ENCODE measurements around the gene TRPV4.

TRPV4 gene

DNA sequence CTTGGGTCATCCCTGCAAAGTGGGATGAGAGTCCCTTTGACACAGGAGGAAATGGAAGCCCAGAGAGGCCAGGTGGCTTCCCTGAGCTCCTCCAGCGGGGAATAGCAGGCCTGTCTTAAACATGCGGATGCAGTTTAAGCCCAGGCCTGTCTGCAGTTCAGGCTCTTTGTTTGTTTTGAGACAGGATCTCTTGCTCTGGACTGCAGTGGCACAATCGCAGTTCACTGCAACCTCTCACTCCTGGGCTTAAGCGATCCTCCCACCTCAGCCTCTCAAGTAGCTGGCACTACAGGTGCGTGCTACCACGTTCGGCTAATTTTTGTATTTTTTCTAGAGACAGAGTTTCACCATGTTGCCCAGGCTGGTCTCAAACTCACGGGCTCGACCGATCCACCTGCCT is 3.5 kb downstream of the TRPV4 start:
- no peak overlapping the region for H3K4me3 ChIP-seq
- H3K4me1 ChIP-seq: 0 out of 2 replicates have a peak, but pooled peaks cover 2% of the 10 kb centered on the region
- in situ Hi-C loops (cut with MboI; ENCODE audit: low sequenced_read_pairs): no loop called here
- DNase-seq (ENCODE audit: low spot score in 2 of 2): no peak
- no peaks in the 10 kb centered on the region for H3K36me3 ChIP-seq (replicated peaks)
- H3K27me3 ChIP-seq (ENCODE audit: low read depth): no peaks in the 10 kb centered on the region
- H3K9me3 ChIP-seq: no peaks in the 10 kb centered on the region

DNA sequence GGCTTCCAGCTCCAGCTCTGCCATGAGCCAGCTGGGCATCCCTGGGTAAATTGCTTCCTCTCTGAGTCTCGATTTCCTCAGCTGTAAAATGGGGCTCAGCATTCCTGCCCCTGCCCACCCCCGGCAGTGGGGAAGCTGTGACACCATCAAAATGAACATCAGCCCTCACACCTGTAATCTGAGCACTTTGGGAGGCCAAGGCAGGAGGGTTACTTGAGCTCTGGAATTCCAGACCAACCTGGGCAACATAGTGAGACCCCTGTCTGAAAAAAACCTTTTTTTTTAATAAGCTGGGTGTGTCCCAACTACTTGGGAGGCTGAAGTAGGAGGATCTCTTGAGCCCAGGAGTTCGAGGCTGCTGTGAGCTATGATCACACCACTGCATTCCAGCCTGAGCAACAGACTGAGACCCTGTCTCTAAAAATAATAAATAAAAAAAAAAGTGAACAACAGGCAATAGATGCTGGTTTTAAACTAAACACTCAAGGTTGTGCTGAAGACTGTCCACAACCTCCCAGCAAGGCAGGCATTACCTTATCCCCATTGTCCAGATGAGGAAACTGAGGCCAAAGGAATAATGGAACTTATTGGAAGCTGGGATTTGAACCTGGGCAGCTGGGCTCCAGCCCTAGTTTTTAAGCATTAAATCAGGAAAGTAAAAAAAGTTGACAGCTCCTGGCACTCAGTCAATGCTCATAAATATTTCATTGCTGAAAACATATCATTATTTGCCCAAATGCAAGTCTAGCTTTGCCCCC is 4.3 kb downstream of the TRPV4 start:
- no peak overlapping the region for H3K4me3 ChIP-seq
- H3K9me3 ChIP-seq: no peaks in the 10 kb centered on the region
- no peaks in the 10 kb centered on the region for H3K27me3 ChIP-seq (ENCODE audit: low read depth)
- 0 out of 2 replicates have a peak, but pooled peaks cover 2% of the 10 kb centered on the region for H3K4me1 ChIP-seq
- no peak for DNase-seq (ENCODE audit: low spot score in 2 of 2)
- in situ Hi-C loops (cut with MboI; ENCODE audit: low sequenced_read_pairs): no loop called here
- no peaks in the 10 kb centered on the region for H3K36me3 ChIP-seq (replicated peaks)

DNA sequence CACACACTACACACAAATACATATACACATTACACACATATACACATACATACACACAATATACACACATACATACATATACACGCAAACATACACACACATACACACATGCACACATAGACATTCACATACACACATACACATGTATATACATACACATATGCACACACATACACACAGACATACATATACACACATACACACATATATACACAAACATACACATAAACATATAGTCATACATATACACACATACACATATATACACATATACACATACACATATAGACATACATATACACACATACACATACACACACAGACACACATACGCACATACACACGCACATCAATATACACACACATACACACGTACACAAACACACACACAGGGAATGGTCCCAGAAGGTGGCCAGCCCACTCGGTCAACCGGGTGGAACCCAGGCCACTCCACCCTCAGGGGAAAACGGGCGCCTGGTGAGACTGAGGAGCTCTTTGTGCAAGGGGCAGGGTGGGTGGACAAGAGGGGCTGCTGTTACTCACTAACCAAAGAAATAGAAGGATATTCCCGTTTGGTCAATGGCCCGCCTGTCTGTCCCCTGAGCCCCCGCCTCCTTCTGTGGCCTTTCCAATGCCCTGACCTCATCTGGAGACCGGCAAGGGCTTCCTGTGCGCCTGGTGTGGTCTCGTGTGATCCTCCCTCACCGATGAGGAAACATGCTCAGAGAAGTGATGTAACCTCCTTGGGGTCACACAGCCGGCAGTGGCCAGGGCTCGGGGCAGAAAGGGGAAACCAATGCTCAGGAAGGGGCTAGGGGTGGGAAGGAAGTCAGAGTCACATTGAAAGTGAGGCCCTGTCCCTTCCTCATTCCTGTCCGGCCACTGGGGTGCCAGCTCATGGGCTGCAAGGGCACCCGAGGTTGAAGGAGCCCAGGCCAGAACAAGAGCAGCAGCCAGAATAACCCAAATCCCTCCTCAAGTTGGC is 5.3 kb downstream of the TRPV4 start:
- no peak for DNase-seq (ENCODE audit: low spot score in 2 of 2)
- Histone ChIP-seq H3K36me3 (replicated peaks) (no peaks in the 10 kb centered on the region), H3K4me3 (no peak overlapping the region), H3K9me3 (no peaks in the 10 kb centered on the region), H3K27me3 (ENCODE audit: low read depth) (no peaks in the 10 kb centered on the region), H3K4me1 (0 out of 2 replicates have a peak, but pooled peaks cover 2% of the 10 kb centered on the region)
- in situ Hi-C loops (cut with MboI; ENCODE audit: low sequenced_read_pairs): no loop called here

DNA sequence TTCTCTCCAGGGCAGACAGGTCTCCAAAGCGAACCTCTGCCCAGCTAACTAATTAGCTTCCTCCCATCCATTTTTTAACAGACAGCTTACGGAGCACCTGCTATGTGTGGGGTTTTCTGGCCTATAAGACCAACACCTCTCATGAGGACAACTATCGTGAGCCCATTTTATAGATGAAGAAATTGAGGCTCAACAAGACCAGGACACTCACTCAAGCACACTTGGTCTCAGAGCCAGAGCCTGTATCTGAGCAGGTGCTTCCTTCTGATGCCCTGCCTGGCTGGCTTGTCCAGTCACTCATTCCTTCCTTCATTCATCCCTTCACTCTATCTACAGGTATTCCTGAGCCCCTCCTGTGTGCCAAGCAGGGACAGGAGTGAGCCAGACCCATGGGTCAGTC is 6.1 kb downstream of the TRPV4 start:
- Histone ChIP-seq H3K4me1 (no peaks in the 10 kb centered on the region), H3K27me3 (ENCODE audit: low read depth) (no peaks in the 10 kb centered on the region), H3K36me3 (replicated peaks) (no peaks in the 10 kb centered on the region), H3K4me3 (no peak overlapping the region), H3K9me3 (no peaks in the 10 kb centered on the region)
- in situ Hi-C loops (cut with MboI; ENCODE audit: low sequenced_read_pairs): no loop called here
- no peak for DNase-seq (ENCODE audit: low spot score in 2 of 2)

DNA sequence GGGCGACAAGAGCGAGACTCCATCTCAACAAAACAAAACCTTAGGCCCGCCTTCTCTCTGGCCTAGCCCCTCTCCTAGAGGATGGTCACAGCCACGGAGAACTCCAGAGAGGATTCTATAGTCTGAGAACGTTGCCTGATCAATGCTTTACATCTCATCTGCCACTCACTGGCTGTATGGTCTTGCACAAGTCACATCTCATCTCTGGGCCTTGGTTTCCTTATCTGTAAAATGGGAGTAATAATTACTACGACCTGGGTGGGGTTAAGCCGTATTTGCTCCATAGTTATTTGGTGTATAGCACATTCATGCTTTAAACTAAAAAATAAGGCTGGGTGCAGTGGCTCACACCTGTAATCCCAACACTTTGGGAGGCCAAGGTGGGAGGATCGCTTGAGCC is 8.5 kb downstream of the TRPV4 start:
- no peak overlapping the region for H3K4me3 ChIP-seq
- H3K4me1 ChIP-seq: peaks cover 5% of the 10 kb centered on the region; the same call in 1 of the 2 replicates
- in situ Hi-C loops (cut with MboI; ENCODE audit: low sequenced_read_pairs): no loop called here
- H3K9me3 ChIP-seq: no peaks in the 10 kb centered on the region
- no peaks in the 10 kb centered on the region for H3K36me3 ChIP-seq (replicated peaks)
- no peaks in the 10 kb centered on the region for H3K27me3 ChIP-seq (ENCODE audit: low read depth)
- DNase-seq (ENCODE audit: low spot score in 2 of 2): no peak

DNA sequence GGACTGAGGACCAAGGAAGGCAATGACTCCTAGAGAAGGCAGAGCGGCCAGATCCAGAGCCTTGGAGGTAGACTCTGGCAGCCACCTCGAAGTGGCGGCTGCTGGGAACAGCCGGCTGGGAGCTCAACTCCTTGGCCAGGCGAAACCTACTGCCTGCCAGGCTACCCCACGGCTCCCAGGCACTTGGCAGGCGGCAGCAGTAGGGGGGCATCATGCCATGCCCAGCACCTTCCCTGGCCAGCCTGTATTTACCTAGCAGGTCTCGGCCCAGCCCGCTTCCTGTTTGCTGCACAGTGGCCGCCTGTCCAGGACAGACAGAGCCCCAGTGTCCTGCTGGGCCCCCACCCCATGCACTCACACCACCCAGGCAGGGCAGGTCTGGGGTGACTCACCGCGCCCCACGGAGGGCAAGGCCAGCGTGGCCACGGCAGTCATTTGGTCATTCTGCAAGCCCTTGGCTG is 10.2 kb downstream of the TRPV4 start:
- Histone ChIP-seq H3K4me3 (no peak overlapping the region), H3K4me1 (peaks cover 5% of the 10 kb centered on the region; the same call in 1 of the 2 replicates), H3K27me3 (ENCODE audit: low read depth) (no peaks in the 10 kb centered on the region), H3K9me3 (no peaks in the 10 kb centered on the region), H3K36me3 (replicated peaks) (no peaks in the 10 kb centered on the region)
- in situ Hi-C loops (cut with MboI; ENCODE audit: low sequenced_read_pairs): no loop called here
- DNase-seq (ENCODE audit: low spot score in 2 of 2): no peak

DNA sequence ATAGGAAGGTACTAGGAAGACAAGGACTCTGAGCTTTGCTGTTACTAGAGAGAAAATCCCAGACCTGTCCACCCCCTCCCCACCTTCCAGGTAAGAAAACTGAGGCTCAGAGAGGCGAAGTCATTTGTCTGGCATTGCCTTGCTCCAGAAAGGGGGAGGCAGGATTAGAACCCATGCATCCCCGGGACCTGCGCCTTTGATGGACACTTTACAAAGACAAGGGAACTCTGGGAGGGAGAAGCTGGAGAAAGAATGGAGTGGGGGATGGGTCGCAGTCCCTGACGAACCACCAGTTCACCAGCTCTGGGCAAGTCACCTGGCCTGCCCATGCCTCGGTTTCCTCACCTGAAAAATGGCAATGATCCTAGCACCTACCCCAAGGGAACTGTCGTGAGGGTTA is 10.8 kb downstream of the TRPV4 start:
- peaks cover 5% of the 10 kb centered on the region; the same call in 1 of the 2 replicates for H3K4me1 ChIP-seq
- DNase-seq (ENCODE audit: low spot score in 2 of 2): no peak
- H3K4me3 ChIP-seq: no peak overlapping the region
- H3K36me3 ChIP-seq (replicated peaks): no peaks in the 10 kb centered on the region
- no peaks in the 10 kb centered on the region for H3K27me3 ChIP-seq (ENCODE audit: low read depth)
- in situ Hi-C loops (cut with MboI; ENCODE audit: low sequenced_read_pairs): no loop called here
- H3K9me3 ChIP-seq: no peaks in the 10 kb centered on the region

DNA sequence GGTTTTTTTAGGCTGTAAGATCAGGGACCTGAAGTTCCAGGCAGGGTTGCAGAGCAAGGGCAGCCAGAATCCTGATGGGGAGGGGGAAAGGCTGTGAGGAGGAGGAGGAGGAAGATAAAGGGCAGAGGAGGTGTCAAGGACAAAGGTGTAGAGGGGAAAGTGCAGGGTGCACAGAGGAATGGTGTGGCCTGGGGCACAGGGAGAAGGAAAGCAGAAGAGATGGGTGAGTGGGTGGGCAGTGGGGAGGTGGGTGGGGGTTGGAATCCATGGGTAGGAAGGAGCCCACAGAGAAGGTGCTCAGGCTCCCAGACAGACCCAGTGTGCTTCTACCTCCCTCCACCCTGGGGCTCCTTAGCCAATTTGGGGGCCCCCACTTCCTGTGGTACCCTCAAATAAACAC is 11.2 kb downstream of the TRPV4 start:
- no peaks in the 10 kb centered on the region for H3K36me3 ChIP-seq (replicated peaks)
- H3K4me1 ChIP-seq: peaks cover 5% of the 10 kb centered on the region; the same call in 1 of the 2 replicates
- DNase-seq (ENCODE audit: low spot score in 2 of 2): no peak
- no peaks in the 10 kb centered on the region for H3K27me3 ChIP-seq (ENCODE audit: low read depth)
- H3K9me3 ChIP-seq: no peaks in the 10 kb centered on the region
- in situ Hi-C loops (cut with MboI; ENCODE audit: low sequenced_read_pairs): no loop called here
- no peak overlapping the region for H3K4me3 ChIP-seq

DNA sequence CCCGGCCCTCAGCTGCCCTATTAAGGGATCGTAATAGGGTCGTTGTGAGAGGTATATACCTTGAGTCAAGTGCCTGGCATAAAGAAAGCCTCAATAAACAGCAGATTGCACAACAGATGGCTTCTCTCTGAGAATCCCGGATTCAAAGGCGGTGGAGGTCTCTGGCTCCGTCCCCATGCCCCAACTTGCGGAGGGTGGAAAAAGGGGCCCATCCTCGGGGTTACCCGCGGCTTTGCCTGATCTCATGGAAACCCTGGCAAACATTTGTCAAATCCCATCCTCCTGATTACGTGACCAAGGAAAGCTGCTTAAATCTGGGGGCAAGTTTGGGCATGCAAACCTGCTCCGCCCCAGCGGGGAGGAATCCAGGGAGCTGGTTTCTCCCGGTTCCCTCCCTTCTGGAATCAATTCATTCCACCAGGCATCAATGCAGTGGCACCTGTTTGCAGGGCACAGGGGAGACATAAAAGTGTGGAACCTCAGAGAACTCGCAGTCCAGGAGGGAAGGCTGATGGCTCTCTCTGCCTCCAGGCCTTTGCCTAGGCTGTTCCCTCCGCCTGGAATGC is 12.3 kb downstream of the TRPV4 start:
- DNase-seq (ENCODE audit: low spot score in 2 of 2): peak; percentile 8 to 61
- Histone ChIP-seq H3K4me3 (no peak overlapping the region), H3K36me3 (replicated peaks) (no peaks in the 10 kb centered on the region), H3K4me1 (peaks cover 5% of the 10 kb centered on the region; the same call in 1 of the 2 replicates), H3K27me3 (ENCODE audit: low read depth) (no peaks in the 10 kb centered on the region), H3K9me3 (no peaks in the 10 kb centered on the region)
- in situ Hi-C loops (cut with MboI; ENCODE audit: low sequenced_read_pairs): no loop called here

DNA sequence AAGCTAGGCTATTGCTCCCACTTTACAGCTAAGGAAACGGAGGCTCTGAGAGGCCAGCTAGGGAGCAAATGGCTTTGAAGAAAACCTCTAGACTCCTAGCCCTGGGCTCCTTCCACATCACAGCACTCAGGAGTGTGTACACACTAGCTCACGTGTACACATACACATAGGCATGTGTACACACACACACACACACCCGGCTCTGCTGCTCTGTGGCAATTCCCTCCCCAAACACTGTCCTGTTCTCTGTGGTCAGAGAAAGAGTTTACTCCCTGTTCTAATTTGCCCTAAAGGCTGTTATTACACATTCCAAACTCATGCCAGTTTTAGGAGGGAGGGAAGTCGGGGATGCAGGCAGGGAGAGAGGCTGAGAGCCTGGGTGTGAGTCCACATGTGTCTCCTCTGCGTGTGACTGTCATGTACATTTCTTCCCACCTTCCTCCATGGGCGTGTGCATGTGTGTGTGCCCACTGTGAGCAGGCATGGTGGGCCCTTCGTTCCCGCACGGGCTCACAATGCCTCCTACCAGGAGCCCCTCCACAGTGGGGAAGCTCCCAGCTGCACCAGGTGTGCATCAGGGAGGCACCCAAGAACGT is 14.2 kb downstream of the TRPV4 start:
- 0 out of 2 replicates have a peak, but pooled peaks cover under 1% of the 10 kb centered on the region for H3K9me3 ChIP-seq
- no peak for DNase-seq (ENCODE audit: low spot score in 2 of 2)
- peaks cover 5% of the 10 kb centered on the region; the same call in 1 of the 2 replicates for H3K4me1 ChIP-seq
- no peaks in the 10 kb centered on the region for H3K27me3 ChIP-seq (ENCODE audit: low read depth)
- in situ Hi-C loops (cut with MboI; ENCODE audit: low sequenced_read_pairs): no loop called here
- H3K4me3 ChIP-seq: no peak overlapping the region
- H3K36me3 ChIP-seq (replicated peaks): peaks cover 1% of the 10 kb centered on the region; the same call in 1 of the 2 replicates

DNA sequence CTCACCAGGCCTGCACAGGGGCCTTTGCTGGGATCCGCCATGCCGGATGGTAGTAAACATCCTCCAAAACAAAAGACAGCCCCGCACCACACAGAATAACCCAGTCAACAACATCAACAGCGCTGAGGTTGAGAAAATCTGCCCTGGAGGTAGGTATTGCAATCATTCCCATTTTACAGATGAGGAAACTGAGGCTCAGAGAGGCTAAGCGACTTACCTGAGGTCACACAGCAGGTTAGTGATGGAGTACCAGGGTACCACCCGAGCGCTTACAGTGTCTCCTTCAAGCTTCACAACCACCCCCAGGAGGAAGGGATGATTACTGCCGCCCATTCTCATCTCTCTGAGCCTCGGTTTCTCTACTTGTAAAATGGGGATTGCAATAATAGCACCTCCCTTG is 14.9 kb downstream of the TRPV4 start:
- no peak for DNase-seq (ENCODE audit: low spot score in 2 of 2)
- Histone ChIP-seq H3K4me1 (peaks cover 5% of the 10 kb centered on the region), H3K36me3 (replicated peaks) (peaks cover 7% of the 10 kb centered on the region; the same call in 1 of the 2 replicates), H3K4me3 (no peak overlapping the region), H3K27me3 (ENCODE audit: low read depth) (no peaks in the 10 kb centered on the region), H3K9me3 (0 out of 2 replicates have a peak, but pooled peaks cover 4% of the 10 kb centered on the region)
- in situ Hi-C loops (cut with MboI; ENCODE audit: low sequenced_read_pairs): no loop called here

DNA sequence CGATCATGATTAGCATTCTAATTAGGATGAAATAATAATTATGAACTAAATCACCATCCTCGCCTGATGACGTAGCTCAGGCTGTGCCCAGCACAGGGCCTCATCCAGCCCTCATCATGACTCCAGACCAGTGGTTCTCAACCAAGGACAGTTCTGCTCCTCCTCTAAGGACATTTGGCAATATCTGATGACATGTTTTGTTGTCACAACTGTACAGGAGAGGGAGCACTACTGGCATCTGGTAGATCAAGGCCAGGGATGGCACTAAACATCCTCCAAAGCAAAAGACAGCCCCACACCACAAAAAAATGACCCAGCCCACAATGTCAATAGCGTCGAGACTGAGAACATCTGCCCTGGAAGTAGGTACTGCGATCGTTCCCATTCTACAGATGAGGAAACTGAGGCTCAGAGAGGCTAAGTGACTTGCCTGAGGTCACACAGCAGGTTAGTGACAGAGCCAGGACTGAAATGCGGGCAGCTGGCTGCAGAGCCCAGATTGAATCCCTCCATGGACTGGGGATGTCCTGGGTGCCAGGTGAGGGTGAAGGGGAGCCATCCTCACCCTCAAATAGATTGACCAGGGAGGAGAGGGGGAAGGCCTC is 15.5 kb downstream of the TRPV4 start:
- Histone ChIP-seq H3K36me3 (replicated peaks) (peaks cover 7% of the 10 kb centered on the region; the same call in 1 of the 2 replicates), H3K9me3 (0 out of 2 replicates have a peak, but pooled peaks cover 4% of the 10 kb centered on the region), H3K4me3 (no peak overlapping the region), H3K27me3 (ENCODE audit: low read depth) (no peaks in the 10 kb centered on the region), H3K4me1 (peaks cover 5% of the 10 kb centered on the region)
- no peak for DNase-seq (ENCODE audit: low spot score in 2 of 2)
- in situ Hi-C loops (cut with MboI; ENCODE audit: low sequenced_read_pairs): no loop called here

DNA sequence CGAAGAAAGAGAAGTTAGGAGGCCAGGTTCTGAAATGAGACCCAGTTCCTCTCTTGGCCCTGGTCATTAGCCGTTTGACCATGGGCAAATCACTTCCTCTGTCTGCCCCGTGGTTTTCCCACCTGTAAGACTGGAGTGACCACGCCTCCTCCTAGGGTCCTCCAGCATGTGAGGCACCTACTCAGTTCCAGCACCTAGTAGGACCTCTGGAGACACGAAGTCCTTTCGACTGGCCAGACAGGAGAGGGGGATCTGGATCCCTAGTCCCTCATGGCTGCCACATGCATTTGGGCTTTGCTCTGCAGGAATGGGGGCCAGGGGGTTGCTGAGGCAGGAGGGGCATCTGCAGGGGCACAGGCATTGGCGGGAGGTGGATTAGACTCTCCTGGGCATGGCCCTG is 16.3 kb downstream of the TRPV4 start:
- in situ Hi-C loops (cut with MboI; ENCODE audit: low sequenced_read_pairs): no loop called here
- H3K4me1 ChIP-seq: peaks cover 5% of the 10 kb centered on the region
- no peak for DNase-seq (ENCODE audit: low spot score in 2 of 2)
- H3K4me3 ChIP-seq: no peak overlapping the region
- H3K36me3 ChIP-seq (replicated peaks): peaks cover 7% of the 10 kb centered on the region; the same call in 1 of the 2 replicates
- H3K27me3 ChIP-seq (ENCODE audit: low read depth): no peaks in the 10 kb centered on the region
- H3K9me3 ChIP-seq: 0 out of 2 replicates have a peak, but pooled peaks cover 4% of the 10 kb centered on the region

Data from HAP-1 (cell line).